Measurements from ENCODE around the gene ATP5F1C. TPM values are rescaled to one million over a fixed set of nuclear protein-coding genes. Genes with fewer than 3 reads are reported as not detected.
"Not testable (repeated sequence)": the region's sequence is repeated elsewhere in the genome, so short reads cannot be mapped to it uniquely, and the experiment has no call there.

The ATP5F1C gene
- 415 TPM for polyA plus RNA-seq (2012; ENCODE audit: missing spikeins)

GRCh38 chr10:7787857-7788638 is at the start of gene ATP5F1C, which contains the start of gene KIN:
TSS of gene ATP5F1C (plus strand) at chr10:7788177. CDS start at chr10:7788208, 31 bp downstream.
TSS of gene KIN (minus strand) at chr10:7787993. CDS start at chr10:7787933, 60 bp downstream.
- TF ChIP-seq TAF1 (IDR thresholded peaks at IDR 0.05; ENCODE audit: borderline replicate concordance, low read depth, low read length) (peak; percentile 48; the same call in 1 of the 2 replicates), POLR2AphosphoS5 (IDR thresholded peaks at IDR 0.05; ENCODE audit: low read depth, low read length) (peak; percentile 92), POLR2A (IDR thresholded peaks at IDR 0.05; ENCODE audit: low read depth, low read length) (peak; percentile 95)
- DNase-seq (ENCODE audit: insufficient read length) (peak; percentile 94), FAIRE-seq (peak; percentile 97)

DNA sequence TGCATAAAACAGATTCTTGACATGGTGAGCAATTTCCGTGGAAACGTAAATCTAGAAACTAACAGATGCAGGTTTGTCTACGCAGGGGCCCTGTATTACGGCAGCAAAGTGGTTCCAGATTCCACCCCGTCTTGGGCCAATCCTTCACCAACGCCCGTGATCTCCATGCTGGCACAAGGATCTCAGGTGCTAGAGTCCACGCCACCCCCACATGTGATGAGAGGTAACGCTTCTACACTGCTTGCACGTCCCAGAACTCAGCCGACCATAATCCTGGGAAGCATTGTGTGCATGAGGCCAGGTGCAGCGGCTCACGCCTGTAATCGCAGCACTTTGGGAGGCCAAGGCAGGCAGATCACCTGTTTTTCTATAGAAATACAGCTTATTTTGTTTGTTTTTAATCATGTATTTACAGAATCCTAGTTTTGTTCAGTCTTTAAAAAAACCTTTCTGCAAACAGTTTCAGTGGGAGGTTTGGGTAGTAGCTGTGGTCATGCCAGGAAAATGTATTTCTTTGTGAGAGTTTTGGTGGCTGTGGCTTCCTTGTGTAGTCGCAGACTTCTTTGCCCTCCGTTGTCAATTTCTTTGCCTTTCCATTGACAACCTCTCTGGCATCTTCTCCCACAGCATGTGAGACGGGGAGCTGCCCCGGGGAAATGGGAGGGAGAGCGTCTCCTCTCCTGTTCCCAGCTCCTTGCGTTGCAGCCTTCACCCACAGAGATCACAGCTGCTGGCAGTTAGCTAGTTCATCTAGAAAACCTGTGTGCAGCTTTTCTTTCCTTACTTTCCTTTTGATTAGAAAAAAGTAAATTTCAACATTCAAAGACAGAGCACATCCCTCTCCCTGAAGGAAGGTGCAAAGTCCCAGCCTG is 49.2 kb upstream of the ATP5F1C start:
- TF ChIP-seq POLR2A (IDR thresholded peaks at IDR 0.05; ENCODE audit: low read depth, low read length) (no peak), POLR2AphosphoS5 (IDR thresholded peaks at IDR 0.05; ENCODE audit: low read depth, low read length) (no peak), TAF1 (IDR thresholded peaks at IDR 0.05; ENCODE audit: borderline replicate concordance, low read depth, low read length) (no peak)
- FAIRE-seq (no peak), DNase-seq (ENCODE audit: insufficient read length) (no peak)

DNA sequence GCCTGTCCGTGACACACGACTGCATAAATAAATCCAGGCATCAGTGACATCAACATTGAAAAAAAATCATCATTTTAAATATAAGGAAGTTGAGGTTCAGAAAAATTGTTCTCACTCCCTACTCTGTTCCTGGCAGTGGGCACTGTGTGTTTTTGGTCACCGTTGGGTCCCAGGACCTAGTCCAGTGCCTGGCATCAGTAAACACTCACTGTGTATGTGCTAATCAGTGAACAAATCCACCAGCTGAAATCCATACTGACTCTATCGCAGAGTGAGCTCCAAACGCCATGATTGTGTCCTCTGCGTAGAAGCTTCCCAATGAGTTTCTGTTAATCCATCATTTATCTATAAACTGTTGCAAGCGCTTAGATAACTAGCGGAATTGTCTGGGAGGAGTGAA is 43.7 kb upstream of the ATP5F1C start:
- TF ChIP-seq POLR2A (IDR thresholded peaks at IDR 0.05; ENCODE audit: low read depth, low read length), result no peak
- no peak for TF ChIP-seq POLR2AphosphoS5 (IDR thresholded peaks at IDR 0.05; ENCODE audit: low read depth, low read length)
- TF ChIP-seq TAF1 (IDR thresholded peaks at IDR 0.05; ENCODE audit: borderline replicate concordance, low read depth, low read length), result no peak
- no peak for FAIRE-seq
- no peak for DNase-seq (ENCODE audit: insufficient read length)

- not testable (repeated sequence) for FAIRE-seq; DNase-seq (ENCODE audit: insufficient read length)
Measured at GRCh38 chr10:7748637-7749036, 39.3 kb upstream of the ATP5F1C start.

DNA sequence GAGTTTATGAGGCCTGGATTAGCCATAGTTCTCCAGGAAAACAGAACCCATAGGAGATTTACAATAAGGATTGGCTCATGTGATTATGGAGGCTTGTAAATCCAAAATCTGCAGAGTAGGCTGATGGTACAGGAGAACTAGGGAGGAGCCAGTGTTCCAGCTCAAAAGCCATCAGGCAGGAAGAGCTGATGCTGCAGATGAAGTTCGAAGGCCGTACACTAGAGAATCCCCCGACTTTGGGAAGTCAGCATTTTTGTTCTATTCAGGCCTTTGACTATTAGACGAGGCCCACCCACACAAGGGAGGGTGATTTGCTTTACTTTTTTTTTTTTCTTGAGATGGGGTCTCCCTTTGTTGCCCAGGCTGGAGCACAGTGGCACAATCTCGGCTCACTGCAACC is 37.8 kb upstream of the ATP5F1C start:
- DNase-seq (ENCODE audit: insufficient read length) (no peak), FAIRE-seq (no peak)
- TF ChIP-seq TAF1 (IDR thresholded peaks at IDR 0.05; ENCODE audit: borderline replicate concordance, low read depth, low read length) (no peak), POLR2A (IDR thresholded peaks at IDR 0.05; ENCODE audit: low read depth, low read length) (no peak), POLR2AphosphoS5 (IDR thresholded peaks at IDR 0.05; ENCODE audit: low read depth, low read length) (no peak)

GRCh38 chr10:7752251-7752650 is 35.7 kb upstream of the ATP5F1C start:
- TF ChIP-seq POLR2A (IDR thresholded peaks at IDR 0.05; ENCODE audit: low read depth, low read length), result no peak
- no peak for TF ChIP-seq POLR2AphosphoS5 (IDR thresholded peaks at IDR 0.05; ENCODE audit: low read depth, low read length)
- TF ChIP-seq TAF1 (IDR thresholded peaks at IDR 0.05; ENCODE audit: borderline replicate concordance, low read depth, low read length), result no peak
- DNase-seq (ENCODE audit: insufficient read length) (no peak), FAIRE-seq (no peak)

- FAIRE-seq (no peak), DNase-seq (ENCODE audit: insufficient read length) (no peak)
- no peak for TF ChIP-seq TAF1 (IDR thresholded peaks at IDR 0.05; ENCODE audit: borderline replicate concordance, low read depth, low read length)
- TF ChIP-seq POLR2AphosphoS5 (IDR thresholded peaks at IDR 0.05; ENCODE audit: low read depth, low read length), result no peak
- TF ChIP-seq POLR2A (IDR thresholded peaks at IDR 0.05; ENCODE audit: low read depth, low read length), result no peak
Measured at GRCh38 chr10:7755103-7755502, 32.9 kb upstream of the ATP5F1C start.

DNA sequence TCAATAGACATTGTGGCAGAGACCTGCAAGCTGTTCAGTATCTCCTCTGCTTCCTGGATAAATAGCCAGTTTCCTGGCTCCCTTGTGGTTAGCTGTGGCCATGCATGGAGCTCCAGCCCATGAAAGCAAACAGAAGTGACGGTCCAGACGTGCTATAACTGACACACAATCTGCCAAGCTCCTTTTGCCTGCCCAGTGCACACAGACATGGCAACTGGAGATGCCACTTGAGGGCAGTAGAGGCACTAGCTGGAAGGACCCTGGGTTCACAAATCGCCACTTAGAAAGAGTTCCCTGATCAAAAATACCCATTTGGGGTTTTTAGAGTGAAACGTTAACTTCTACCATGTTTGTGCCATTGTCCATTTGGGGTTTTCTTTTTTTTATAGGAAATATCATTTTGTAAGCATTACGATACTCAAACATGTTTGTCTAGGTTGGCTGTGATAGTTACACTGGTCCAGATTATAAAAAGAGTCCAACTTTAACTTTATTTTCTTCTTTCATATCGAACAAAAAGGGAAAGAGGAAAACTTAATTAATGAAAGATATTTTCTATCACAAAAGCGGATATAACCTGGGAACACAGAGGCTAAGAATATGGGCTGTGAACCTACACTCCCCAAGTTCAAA is 31.5 kb upstream of the ATP5F1C start:
- DNase-seq (ENCODE audit: insufficient read length) (no peak), FAIRE-seq (peak; percentile 63)
- no peak for TF ChIP-seq TAF1 (IDR thresholded peaks at IDR 0.05; ENCODE audit: borderline replicate concordance, low read depth, low read length)
- TF ChIP-seq POLR2A (IDR thresholded peaks at IDR 0.05; ENCODE audit: low read depth, low read length), result no peak
- no peak for TF ChIP-seq POLR2AphosphoS5 (IDR thresholded peaks at IDR 0.05; ENCODE audit: low read depth, low read length)

GRCh38 chr10:7763929-7764328 is 24.0 kb upstream of the ATP5F1C start:
- no peak for TF ChIP-seq POLR2A (IDR thresholded peaks at IDR 0.05; ENCODE audit: low read depth, low read length)
- no peak for FAIRE-seq
- no peak for DNase-seq (ENCODE audit: insufficient read length)

- FAIRE-seq, result no peak
- no peak for DNase-seq (ENCODE audit: insufficient read length)
Measured at GRCh38 chr10:7766241-7766640, 21.7 kb upstream of the ATP5F1C start.

GRCh38 chr10:7767209-7767608 is 20.8 kb upstream of the ATP5F1C start:
- FAIRE-seq, result no peak

More at GRCh38 chr10:7766241-7766640, 21.7 kb upstream of the ATP5F1C start:
- TF ChIP-seq POLR2AphosphoS5 (IDR thresholded peaks at IDR 0.05; ENCODE audit: low read depth, low read length) (no peak), POLR2A (IDR thresholded peaks at IDR 0.05; ENCODE audit: low read depth, low read length) (no peak), TAF1 (IDR thresholded peaks at IDR 0.05; ENCODE audit: borderline replicate concordance, low read depth, low read length) (no peak)

More at GRCh38 chr10:7767209-7767608, 20.8 kb upstream of the ATP5F1C start:
- no peak for DNase-seq (ENCODE audit: insufficient read length)
- TF ChIP-seq POLR2A (IDR thresholded peaks at IDR 0.05; ENCODE audit: low read depth, low read length) (no peak), POLR2AphosphoS5 (IDR thresholded peaks at IDR 0.05; ENCODE audit: low read depth, low read length) (no peak)

All from GM12892 (cell line).